ENCODE data around the gene AP1S3.

- TF ChIP-seq YY1 (IDR thresholded peaks at IDR 0.05; ENCODE audit: insufficient read depth, insufficient read length) (no peak), ZNF274 (IDR thresholded peaks at IDR 0.05; ENCODE audit: low read depth, low read length) (no peak), SUZ12 (IDR thresholded peaks at IDR 0.05; ENCODE audit: extremely low read depth, insufficient read depth, insufficient read length) (no peak)
Observed at GRCh38 chr2:223873672-223874071, 36.3 kb upstream of the AP1S3 start.

Data from NT2/D1 (cell line).